IMR-90 (cell line): ENCODE measurements around the gene GTF3C1. TPM values are rescaled to one million over a fixed set of nuclear protein-coding genes. Genes with fewer than 3 reads are reported as not detected.

Source experiments
- ATAC-seq: fragments of 200-7000 bp; cut with Tn5 transposase; 2 replicates; pipeline ENCODE4 v1.9.1; 2020; ENCODE audit warnings: low read depth, mild to moderate bottlenecking, moderate library complexity
- BruUV-seq: library from RNA; stranded (reverse); fragments of 400-500 nt; replicated peaks from 2 replicates; lab custom pipeline; 2021; lab: Mats Ljungman, UMichigan
- CTCF ChIA-PET: fragments of 300-600 bp; formaldehyde crosslinking; extraction: SDS; loops from one replicate; lab custom pipeline; 2021; ENCODE audit warnings: antibody characterized with exemption; lab: Yijun Ruan, JAX
- POLR2A ChIA-PET: fragments of 300-600 bp; sonication (Branson Sonifier 250); formaldehyde crosslinking; loops from one replicate; lab custom pipeline; 2022; ENCODE audit warnings: antibody characterized with exemption; ENCODE audit not compliant: unreplicated experiment; lab: Charles Lee
- DNase-seq: peaks from one replicate; pipeline ENCODE4 v3.0.0; 2013
- H2AFZ ChIP-seq: replicated peaks from 2 replicates; pipeline ENCODE3; 2013; ENCODE audit warnings: low read length, mild to moderate bottlenecking; ENCODE audit not compliant: poor library complexity
- H2AK5ac ChIP-seq: 2 replicates; pipeline ENCODE4 v1.6.1; 2013; ENCODE audit warnings: low read depth, low read length, inconsistent platforms
- H2AK9ac ChIP-seq: replicated peaks from 2 replicates; pipeline ENCODE3; 2013; ENCODE audit warnings: mild to moderate bottlenecking, low read depth, low read length, moderate library complexity; ENCODE audit not compliant: poor library complexity
- H2BK120ac ChIP-seq: 2 replicates; pipeline ENCODE4 v1.6.1; 2013; ENCODE audit warnings: low read depth, low read length, inconsistent platforms
- H2BK15ac ChIP-seq: 3 replicates; pipeline ENCODE4 v1.6.1; 2013; ENCODE audit warnings: low read depth, low read length, inconsistent platforms
- H2BK20ac ChIP-seq: 2 replicates; pipeline ENCODE4 v1.6.1; 2013; ENCODE audit warnings: low read depth, mild to moderate bottlenecking, inconsistent platforms, low read length, moderate library complexity
- H2BK5ac ChIP-seq: 2 replicates; pipeline ENCODE4 v1.6.1; 2013; ENCODE audit warnings: mild to moderate bottlenecking, low read depth, low read length, inconsistent platforms; ENCODE audit not compliant: poor library complexity, severe bottlenecking
- H3K14ac ChIP-seq: replicated peaks from 2 replicates; pipeline ENCODE4 v1.6.1; 2013; ENCODE audit warnings: low read depth, low read length, inconsistent platforms
- H3K18ac ChIP-seq: 2 replicates; pipeline ENCODE4 v1.6.1; 2013; ENCODE audit warnings: low read depth, low read length, control low read depth
- H3K23ac ChIP-seq: 2 replicates; pipeline ENCODE4 v1.6.1; 2013; ENCODE audit warnings: low read depth, low read length, inconsistent platforms
- H3K27ac ChIP-seq: 2 replicates; pipeline ENCODE4 v1.5.1; 2013; ENCODE audit warnings: mild to moderate bottlenecking, control low read depth, low read length; ENCODE audit not compliant: insufficient read depth
- H3K27me3 ChIP-seq: 2 replicates; pipeline ENCODE4 v1.6.1; 2013; ENCODE audit warnings: low read length; ENCODE audit not compliant: control insufficient read depth, insufficient read depth
- H3K36me3 ChIP-seq: 2 replicates; pipeline ENCODE4 v1.6.1; 2013; ENCODE audit warnings: low read length, mixed read lengths; ENCODE audit not compliant: control insufficient read depth, insufficient read depth
- H3K4ac ChIP-seq: 2 replicates; pipeline ENCODE4 v1.6.1; 2013; ENCODE audit warnings: low read depth, low read length, inconsistent platforms
- H3K4me1 ChIP-seq: 2 replicates; pipeline ENCODE4 v1.6.1; 2013; ENCODE audit warnings: low read length, mixed read lengths; ENCODE audit not compliant: control insufficient read depth, insufficient read depth
- H3K4me2 ChIP-seq: 2 replicates; pipeline ENCODE4 v1.6.1; 2013; ENCODE audit warnings: low read depth, mild to moderate bottlenecking, control low read depth, low read length, moderate library complexity
- H3K4me3 ChIP-seq: 2 replicates; pipeline ENCODE4 v1.5.1; 2013; ENCODE audit warnings: low read depth, mild to moderate bottlenecking, control low read depth, low read length, moderate library complexity; ENCODE audit not compliant: insufficient read depth
- H3K56ac ChIP-seq: 2 replicates; pipeline ENCODE4 v1.6.1; 2013; ENCODE audit warnings: low read length, inconsistent platforms; ENCODE audit not compliant: insufficient read depth; ENCODE audit errors: extremely low read depth
- H3K79me1 ChIP-seq, 2 experiments: 2 replicates each; pipeline ENCODE4 v1.6.1; 2013; ENCODE audit warnings: low read length in 2 of 2, inconsistent platforms in 1 of 2, low read depth in 1 of 2
- H3K9ac ChIP-seq: 2 replicates; pipeline ENCODE4 v1.6.1; 2013; ENCODE audit warnings: low read depth, low read length, control low read depth
- H3K9me1 ChIP-seq: 2 replicates; pipeline ENCODE4 v1.6.1; 2013; ENCODE audit warnings: low read length, inconsistent platforms; ENCODE audit not compliant: insufficient read depth
- H3K9me3 ChIP-seq: 2 replicates; pipeline ENCODE4 v1.6.1; 2013; ENCODE audit warnings: low read length; ENCODE audit not compliant: control insufficient read depth, insufficient read depth
- H4K20me1 ChIP-seq: 2 replicates; pipeline ENCODE4 v1.6.1; 2013; ENCODE audit warnings: low read length, inconsistent platforms; ENCODE audit not compliant: insufficient read depth
- H4K5ac ChIP-seq: 2 replicates; pipeline ENCODE4 v1.6.1; 2013; ENCODE audit warnings: mild to moderate bottlenecking, low read depth, low read length, control low read depth
- H4K8ac ChIP-seq, 2 experiments: 2 replicates each; pipeline ENCODE4 v1.6.1; 2013; ENCODE audit warnings: low read depth in 2 of 2, low read length in 2 of 2, control low read depth in 1 of 2, inconsistent platforms in 1 of 2
- H4K91ac ChIP-seq: 2 replicates; pipeline ENCODE4 v1.6.1; 2013; ENCODE audit warnings: low read depth, low read length, inconsistent platforms; ENCODE audit not compliant: insufficient read depth
- CEBPB ChIP-seq: IDR thresholded peaks from 2 replicates; pipeline ENCODE4 v1.6.1; 2012; ENCODE audit warnings: low read depth, low read length, improper control_type of control experiment
- CHD1 ChIP-seq: IDR thresholded peaks from 2 replicates; pipeline ENCODE4 v1.6.1; 2012; ENCODE audit warnings: low read depth, low read length, improper control_type of control experiment
- CTCF ChIP-seq: conservative IDR thresholded peaks from 2 replicates; pipeline ENCODE4 v1.5.1; 2012; ENCODE audit warnings: mild to moderate bottlenecking, low read depth, low read length, improper control_type of control experiment
- FOS ChIP-seq: fragments of 150-350 bp; IDR thresholded peaks from 2 replicates; pipeline ENCODE4 v1.6.1; 2016; ENCODE audit warnings: low read depth, low read length
- MAFK ChIP-seq: IDR thresholded peaks from 2 replicates; pipeline ENCODE4 v1.6.1; 2012; ENCODE audit warnings: low read depth, low read length, improper control_type of control experiment
- NFE2L2 ChIP-seq: fragments of 150-350 bp; IDR thresholded peaks from 2 replicates; pipeline ENCODE4 v1.6.1; 2016; ENCODE audit warnings: low read depth, mild to moderate bottlenecking, low read length
- POLR2A ChIP-seq: IDR thresholded peaks from 2 replicates; pipeline ENCODE4 v1.6.1; 2012; ENCODE audit warnings: mild to moderate bottlenecking, low read depth, low read length
- WGBS, 2 experiments: methylation state at CpG; one replicate each; pipeline versions ENCODE4 v1.1.5 to v1.1.7; 2013; ENCODE audit warnings: missing lambda C conversion rate in 2 of 2; ENCODE audit not compliant: insufficient read length in 1 of 2; ENCODE audit errors: extremely low coverage in 2 of 2; 5-methylcytosine and 5-hydroxymethylcytosine counted together
- dilution Hi-C: fragments of 300-500 bp; cut with HindIII; formaldehyde crosslinking; loops from one replicate; pipeline ENCODE4 v1.14.3; 2018; ENCODE audit warnings: low sequenced_read_pairs; ENCODE audit not compliant: unreplicated experiment
- in situ Hi-C: fragments of 300-500 bp; cut with MboI; formaldehyde crosslinking; loops from 3 replicates; pipeline ENCODE4 v1.14.3; 2019; ENCODE audit warnings: low sequenced_read_pairs, inconsistent platforms, mixed read lengths
- intact Hi-C: fragments of 100-400 bp; cut with micrococcal nuclease; formaldehyde crosslinking; loops from 2 replicates; pipeline ENCODE4 v1.10.0; 2022
- polyA plus RNA-seq, 3 experiments: library from polyadenylated mRNA; depleted of rRNA; stranded (reverse); fragments of >200 nt; gene quantifications; 2 replicates each; pipeline ENCODE4 v1.2.3, GENCODE V29; 2012; ENCODE audit warnings: low replicate concordance in 1 of 3
- total RNA-seq: library from RNA; depleted of rRNA; stranded (reverse); fragments of >200 nt; gene quantifications from 2 replicates; pipeline ENCODE4 v1.2.3, GENCODE V29; 2012

Gene GTF3C1
- total and polyA plus RNA-seq, 2 of the 4 experiments (the other 2 are of a cell fraction): 50.8 to 68.1 TPM

- Histone ChIP-seq H3K79me1 (peaks cover 7 to 45% of the 10 kb centered on the region in 2 experiments), H2AK5ac (no peak overlapping the region), H3K4me3 (no peak overlapping the region), H3K9me1 (peaks cover 6% of the 10 kb centered on the region; the same call in 1 of the 2 replicates), H3K18ac (no peak overlapping the region), H2AK9ac (no peak overlapping the region), H4K20me1 (peaks cover 4% of the 10 kb centered on the region; the same call in 1 of the 2 replicates), H3K23ac (no peak overlapping the region), H3K14ac (no peak overlapping the region), H3K4me2 (no peak overlapping the region), H2BK15ac (no peak overlapping the region), H4K8ac (no peak overlapping the region), H3K9me3 (no peaks in the 10 kb centered on the region), H4K91ac (no peak overlapping the region), H2BK20ac (no peak overlapping the region), H2BK120ac (no peak overlapping the region), H3K36me3 (no peaks in the 10 kb centered on the region), H3K27ac (no peak overlapping the region), H3K9ac (no peak overlapping the region), H3K56ac (no peak overlapping the region), H3K4ac (no peak overlapping the region), H4K5ac (no peak overlapping the region), H3K4me1 (no peaks in the 10 kb centered on the region), H2BK5ac (no peak overlapping the region), H2AFZ (no peak overlapping the region), H3K27me3 (no peaks in the 10 kb centered on the region)
- TF ChIP-seq CEBPB (no peak), POLR2A (no peak), NFE2L2 (no peak), CTCF (no peak), MAFK (no peak), CHD1 (no peak), FOS (no peak)
- CTCF ChIA-PET: interaction anchor here (1.2 kb wide), 1 partner anchor 20 kb away, joined by 3 read pairs; no protein-coding TSS in a partner anchor
- POLR2A ChIA-PET: no interaction called here
- in situ Hi-C loops: no loop called here
- dilution Hi-C loops: no loop called here
- WGBS, 2 experiments: no CpG with 5 or more reads among the region's 1 CpG
- intact Hi-C loops: no loop called here
- DNase-seq (no peak), ATAC-seq (no peak)
- no TSS peak for BruUV-seq
Measured at GRCh38 chr16:27556471-27556870, 6.8 kb upstream of the GTF3C1 start.
